HepG2 (cell line): ENCODE results near the gene PNMA8B. TPM values are rescaled to one million over a fixed set of nuclear protein-coding genes. Genes with fewer than 3 reads are reported as not detected.
A peak's percentile ranks its signal among the peaks of the same experiment; 100 is the strongest.

ENCODE experiments used
- KIAA2018 ChIP-seq: sonication (generic); formaldehyde crosslinking; IDR thresholded peaks from 2 replicates; pipeline ENCODE4 v1.5.0; 2020; ENCODE audit warnings: mild to moderate bottlenecking, missing genetic modification reagents, borderline replicate concordance
- NFKB2 ChIP-seq: sonication (generic); formaldehyde crosslinking; IDR thresholded peaks from 2 replicates; pipeline ENCODE4 v1.4.0; 2020; ENCODE audit warnings: missing genetic modification reagents, borderline replicate concordance
- TIGD3 ChIP-seq: sonication (generic); formaldehyde crosslinking; IDR thresholded peaks from 2 replicates; pipeline ENCODE4 v1.5.1; 2020; ENCODE audit warnings: mild to moderate bottlenecking, missing genetic modification reagents, borderline replicate concordance
- ZNF143 ChIP-seq: sonication (generic); formaldehyde crosslinking; IDR thresholded peaks from 2 replicates; pipeline ENCODE4 v1.4.0; 2020; ENCODE audit warnings: missing genetic modification reagents
- ZNF605 ChIP-seq: sonication (generic); formaldehyde crosslinking; IDR thresholded peaks from 2 replicates; pipeline ENCODE4 v1.8.0; 2022; ENCODE audit warnings: mild to moderate bottlenecking, missing genetic modification reagents
- ZNF609 ChIP-seq: sonication (generic); formaldehyde crosslinking; IDR thresholded peaks from 2 replicates; pipeline ENCODE4 v1.4.0; 2020; ENCODE audit warnings: mild to moderate bottlenecking, missing genetic modification reagents, borderline replicate concordance
- polyA plus RNA-seq, 8 experiments: library from polyadenylated mRNA; depleted of rRNA in 3 of 8; stranded (reverse) in 7 of 8; unstranded in 1 of 8; fragments of >200 nt; fragmentation: Illumina TruSeq in 4 of 8; extraction: Trizol in 4 of 8; gene quantifications; 2 replicates each; pipeline versions ENCODE4 v1.2.1 to v1.2.3, GENCODE V29; 2011 to 2016; ENCODE audit warnings: low read depth in 4 of 8, missing spikeins in 1 of 8, mixed read lengths in 1 of 8; ENCODE audit not compliant: insufficient read depth in 1 of 8
- total RNA-seq, 5 experiments: library from RNA; depleted of rRNA; stranded (reverse); fragments of >200 nt; fragmentation: Illumina TruSeq; extraction: Trizol; gene quantifications; 2 replicates each; pipeline ENCODE4 v1.2.3, GENCODE V29; 2016; ENCODE audit warnings: low read depth in 1 of 5

PNMA8B gene
- total and polyA plus RNA-seq, 2 of the 13 experiments (the other 11 are each of a cell fraction or from before 2014, with no cell fraction given) = not detected

- 0 out of 2 replicates have a peak, but pooled peaks have one; percentile 5 for TF ChIP-seq NFKB2 (CRISPR knock-in tag)
- TF ChIP-seq ZNF605 (CRISPR knock-in tag) = no peak
- no peak for TF ChIP-seq ZNF143
- TF ChIP-seq ZNF609 (CRISPR knock-in tag) = no peak
- TF ChIP-seq KIAA2018 (CRISPR knock-in tag) = no peak
- TF ChIP-seq TIGD3 = no peak
Observed at GRCh38 chr19:46487178-46487801, 8.4 kb downstream of the PNMA8B start (continued).
